Gastrocnemius medialis (tissue), 4 donors: ENCODE measurements around the gene RIPOR3. TPM values are rescaled to one million over a fixed set of nuclear protein-coding genes. Genes with fewer than 3 reads are reported as not detected.

Experiments
- ATAC-seq, 2 donors: fragments of 150-250 bp; one replicate each; pipeline ENCODE4 v1.9.1; 2016
- DNase-seq, 2 donors: peaks; one replicate each; pipeline ENCODE4 v3.0.0-alpha.2; 2019
- H3K27ac ChIP-seq, 4 donors: fragments of 200-600 bp; sonication (generic); 1 replicate in 1 of 4; 2 replicates in 3 of 4; pipeline ENCODE4 v1.5.1; 2016 to 2018; ENCODE audit warnings: mild to moderate bottlenecking in 2 of 4, moderate library complexity in 1 of 4
- H3K27me3 ChIP-seq, 3 donors: fragments of 200-600 bp; sonication (generic) in 2 of 3; 1 replicate in 1 of 3; 2 replicates in 2 of 3; pipeline versions ENCODE4 v1.5.1 to v1.6.0; 2016 to 2019; ENCODE audit warnings: mild to moderate bottlenecking in 1 of 3, moderate library complexity in 1 of 3
- H3K36me3 ChIP-seq, 2 donors: fragments of 200-600 bp; sonication (generic) in 1 of 2; one replicate each; pipeline ENCODE4 v1.5.1; 2017 to 2018
- H3K4me1 ChIP-seq, 2 donors: fragments of 200-600 bp; sonication (generic) in 1 of 2; one replicate each; pipeline ENCODE4 v1.5.1; 2016 to 2017; ENCODE audit warnings: mild to moderate bottlenecking in 2 of 2
- H3K4me3 ChIP-seq, 4 donors: fragments of 200-600 bp; sonication (generic) in 3 of 4; 1 replicate in 1 of 4; 2 replicates in 3 of 4; pipeline ENCODE4 v1.5.1; 2016 to 2019; ENCODE audit warnings: mild to moderate bottlenecking in 2 of 4
- H3K9me3 ChIP-seq, 3 donors: fragments of 200-600 bp; sonication (generic) in 2 of 3; 1 replicate in 1 of 3; 2 replicates in 2 of 3; pipeline ENCODE4 v1.5.1; 2016 to 2019
- POLR2A ChIP-seq, 2 donors: fragments of 450-650 bp; IDR thresholded peaks; one replicate each; pipeline ENCODE4 v1.6.1; 2017; ENCODE audit warnings: antibody characterized with exemption in 2 of 2, mild to moderate bottlenecking in 2 of 2, moderate library complexity in 2 of 2
- in situ Hi-C, 4 donors: fragments of 200-750 bp; cut with MboI; loops; one replicate each; pipeline versions ENCODE4 v1.15.0 to v1.8.0; 2017; ENCODE audit warnings: low sequenced_read_pairs in 4 of 4
- intact Hi-C: fragments of 100-400 bp; cut with DNase I; formaldehyde crosslinking; loops from one replicate; pipeline ENCODE4 v1.15.1; 2023; ENCODE audit warnings: low total_unique reads
- total RNA-seq, 4 donors: library from RNA; depleted of rRNA; stranded (reverse); fragments of >200 nt; gene quantifications; one replicate each; pipeline versions ENCODE4 v1.1.0 to v1.2.3, GENCODE V29; 2016
- TF ChIP-seq, protein P1 (sequence below), 5 experiments: fragments of 450-650 bp in 3 of 5; fragments of 200-600 bp in 2 of 5; sonication (generic) in 2 of 5; IDR thresholded peaks in 4 of 5; conservative IDR thresholded peaks in 1 of 5; 1 replicate in 4 of 5; 2 replicates in 1 of 5; pipeline ENCODE4 v1.5.1; 2016 to 2019; ENCODE audit warnings: antibody characterized with exemption in 5 of 5, mild to moderate bottlenecking in 3 of 5, moderate library complexity in 3 of 5

Gene RIPOR3
- total RNA-seq, 4 donors from 2014 or later: 5.3 to 12.5 (median 8.2) TPM

- ATAC-seq: no peak
- in situ Hi-C loops: no loop called here
- Histone ChIP-seq H3K4me1 (peaks cover 14 to 47% of the 10 kb centered on the region in 2 donors), H3K9me3 (no peaks in the 10 kb centered on the region), H3K27me3 (no peaks in the 10 kb centered on the region), H3K27ac (peak overlapping the region; percentile 79 to 95 (median 84)), H3K36me3 (no peaks in the 10 kb centered on the region), H3K4me3 (no peak overlapping the region)
- DNase-seq: no peak
- TF ChIP-seq, protein P1, sequence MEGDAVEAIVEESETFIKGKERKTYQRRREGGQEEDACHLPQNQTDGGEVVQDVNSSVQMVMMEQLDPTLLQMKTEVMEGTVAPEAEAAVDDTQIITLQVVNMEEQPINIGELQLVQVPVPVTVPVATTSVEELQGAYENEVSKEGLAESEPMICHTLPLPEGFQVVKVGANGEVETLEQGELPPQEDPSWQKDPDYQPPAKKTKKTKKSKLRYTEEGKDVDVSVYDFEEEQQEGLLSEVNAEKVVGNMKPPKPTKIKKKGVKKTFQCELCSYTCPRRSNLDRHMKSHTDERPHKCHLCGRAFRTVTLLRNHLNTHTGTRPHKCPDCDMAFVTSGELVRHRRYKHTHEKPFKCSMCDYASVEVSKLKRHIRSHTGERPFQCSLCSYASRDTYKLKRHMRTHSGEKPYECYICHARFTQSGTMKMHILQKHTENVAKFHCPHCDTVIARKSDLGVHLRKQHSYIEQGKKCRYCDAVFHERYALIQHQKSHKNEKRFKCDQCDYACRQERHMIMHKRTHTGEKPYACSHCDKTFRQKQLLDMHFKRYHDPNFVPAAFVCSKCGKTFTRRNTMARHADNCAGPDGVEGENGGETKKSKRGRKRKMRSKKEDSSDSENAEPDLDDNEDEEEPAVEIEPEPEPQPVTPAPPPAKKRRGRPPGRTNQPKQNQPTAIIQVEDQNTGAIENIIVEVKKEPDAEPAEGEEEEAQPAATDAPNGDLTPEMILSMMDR (IDR thresholded peaks at IDR 0.05 in 4 of 5, conservative IDR thresholded peaks at IDR 0.05 in 1 of 5): no peak
- no peak for TF ChIP-seq POLR2A (IDR thresholded peaks at IDR 0.05)
- intact Hi-C loops: no loop called here
These were observed 31.2 kb upstream of the RIPOR3 start for GRCh38 chr20:50722424-50723155.

GRCh38 chr20:50721881-50722281, 30.5 kb upstream of the RIPOR3 start:
- intact Hi-C loops (no loop called here), in situ Hi-C loops (no loop called here)
- Histone ChIP-seq H3K27me3 (no peaks in the 10 kb centered on the region), H3K36me3 (no peaks in the 10 kb centered on the region), H3K4me3 (no peak overlapping the region), H3K27ac (peak overlapping the region; percentile 79 to 95 (median 84)), H3K9me3 (no peaks in the 10 kb centered on the region), H3K4me1 (peaks cover 14 to 47% of the 10 kb centered on the region in 2 donors)
- DNase-seq (peak; percentile 92 to 95), ATAC-seq (peak; percentile 89 to 91)
- TF ChIP-seq, protein P1 (IDR thresholded peaks at IDR 0.05 in 4 of 5, conservative IDR thresholded peaks at IDR 0.05 in 1 of 5): no peak
- peak; percentile 15 to 29 for TF ChIP-seq POLR2A (IDR thresholded peaks at IDR 0.05)

DNA sequence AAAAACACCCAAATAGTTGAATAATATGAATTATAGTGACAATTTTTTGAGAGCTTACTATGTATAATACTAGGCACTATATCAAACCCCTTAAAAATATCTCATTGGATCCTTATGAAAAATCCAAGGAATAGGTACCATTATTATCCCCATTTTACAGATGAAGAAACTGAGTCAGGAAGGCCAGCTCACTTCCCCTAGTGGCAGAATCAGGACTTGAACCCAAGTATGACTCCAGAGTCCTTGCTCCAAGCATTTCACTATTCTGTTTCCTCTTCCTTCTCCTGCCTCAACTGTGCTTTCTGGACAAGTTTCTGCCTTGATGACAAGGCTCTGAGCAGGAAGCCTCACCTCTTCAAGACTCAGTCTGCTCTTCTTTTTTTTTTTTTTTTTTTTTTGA, 29.2 kb upstream of the RIPOR3 start:
- H3K4me1 ChIP-seq: peaks cover 14 to 44% of the 10 kb centered on the region in 2 donors
- no peaks in the 10 kb centered on the region for H3K27me3 ChIP-seq
- H3K36me3 ChIP-seq: no peaks in the 10 kb centered on the region
- no peak for TF ChIP-seq POLR2A (IDR thresholded peaks at IDR 0.05)
- TF ChIP-seq, protein P1 (IDR thresholded peaks at IDR 0.05 in 4 of 5, conservative IDR thresholded peaks at IDR 0.05 in 1 of 5): peak in 1 of 5 experiments; percentile 23
- in situ Hi-C loops (no loop called here), intact Hi-C loops (no loop called here)
- H3K4me3 ChIP-seq: no peak overlapping the region
- ATAC-seq (no peak), DNase-seq (no peak)
- H3K9me3 ChIP-seq: no peaks in the 10 kb centered on the region
- peak overlapping the region in 2 of 4 donors; percentile 87 to 95 for H3K27ac ChIP-seq

- Histone ChIP-seq H3K27me3 (no peaks in the 10 kb centered on the region), H3K4me3 (no peak overlapping the region), H3K4me1 (peaks cover 14 to 39% of the 10 kb centered on the region in 2 donors), H3K36me3 (no peaks in the 10 kb centered on the region), H3K9me3 (no peaks in the 10 kb centered on the region), H3K27ac (peak overlapping the region in 3 of 4 donors; percentile 13 to 95 (median 71))
- DNase-seq (no peak), ATAC-seq (no peak)
- no peak for TF ChIP-seq POLR2A (IDR thresholded peaks at IDR 0.05)
- TF ChIP-seq, protein P1 (IDR thresholded peaks at IDR 0.05 in 4 of 5, conservative IDR thresholded peaks at IDR 0.05 in 1 of 5): no peak
- intact Hi-C loops (no loop called here), in situ Hi-C loops (no loop called here)
These were observed 28.7 kb upstream of the RIPOR3 start for GRCh38 chr20:50720026-50720425.
